ENCODE measurements around the gene KANK3.

DNA sequence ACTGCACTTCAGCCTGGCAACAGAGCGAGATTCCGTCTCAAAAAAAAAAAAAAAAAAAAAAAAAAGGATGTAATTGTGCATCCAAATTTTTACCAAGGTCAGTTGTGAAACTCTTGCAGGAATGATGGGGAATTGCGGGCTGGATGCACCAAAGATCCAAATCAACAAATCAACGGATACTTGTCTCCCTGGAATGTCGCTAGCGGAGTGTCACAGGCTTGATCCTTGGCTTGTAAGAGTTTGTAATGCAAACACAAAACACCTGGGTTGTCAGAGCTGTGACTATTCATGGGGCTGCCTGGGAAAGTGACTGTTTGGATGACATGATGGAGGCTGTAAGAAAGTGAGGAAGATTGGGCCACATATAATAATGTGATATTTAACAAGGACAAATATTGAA is 4.2 kb downstream of the KANK3 start:
- TF ChIP-seq EZH2phosphoT487 (IDR thresholded peaks at IDR 0.05; ENCODE audit: borderline replicate concordance, low read depth, low read length) = no peak
- TF ChIP-seq, protein P1, sequence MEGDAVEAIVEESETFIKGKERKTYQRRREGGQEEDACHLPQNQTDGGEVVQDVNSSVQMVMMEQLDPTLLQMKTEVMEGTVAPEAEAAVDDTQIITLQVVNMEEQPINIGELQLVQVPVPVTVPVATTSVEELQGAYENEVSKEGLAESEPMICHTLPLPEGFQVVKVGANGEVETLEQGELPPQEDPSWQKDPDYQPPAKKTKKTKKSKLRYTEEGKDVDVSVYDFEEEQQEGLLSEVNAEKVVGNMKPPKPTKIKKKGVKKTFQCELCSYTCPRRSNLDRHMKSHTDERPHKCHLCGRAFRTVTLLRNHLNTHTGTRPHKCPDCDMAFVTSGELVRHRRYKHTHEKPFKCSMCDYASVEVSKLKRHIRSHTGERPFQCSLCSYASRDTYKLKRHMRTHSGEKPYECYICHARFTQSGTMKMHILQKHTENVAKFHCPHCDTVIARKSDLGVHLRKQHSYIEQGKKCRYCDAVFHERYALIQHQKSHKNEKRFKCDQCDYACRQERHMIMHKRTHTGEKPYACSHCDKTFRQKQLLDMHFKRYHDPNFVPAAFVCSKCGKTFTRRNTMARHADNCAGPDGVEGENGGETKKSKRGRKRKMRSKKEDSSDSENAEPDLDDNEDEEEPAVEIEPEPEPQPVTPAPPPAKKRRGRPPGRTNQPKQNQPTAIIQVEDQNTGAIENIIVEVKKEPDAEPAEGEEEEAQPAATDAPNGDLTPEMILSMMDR (conservative IDR thresholded peaks at IDR 0.05; ENCODE audit: low read length) = no peak
